HEK293 (cell line): ENCODE measurements around the gene EGFLAM.

Experiments used
- CTCF ChIA-PET: fragments of 350-600 bp; formaldehyde crosslinking; extraction: SDS; loops from one replicate; lab custom pipeline; 2021; ENCODE audit warnings: antibody characterized with exemption; lab: Yijun Ruan, JAX
- POLR2A ChIA-PET: fragments of 300-600 bp; formaldehyde crosslinking; extraction: SDS; loops from one replicate; lab custom pipeline; 2020; ENCODE audit warnings: antibody characterized with exemption, inconsistent platforms; lab: Yijun Ruan, JAX
- H3K27ac ChIP-seq: fragments of 200-500 bp; sonication (Bioruptor generic); 2 replicates; pipeline ENCODE4 v1.5.1; 2014; ENCODE audit warnings: low read depth, low read length, control low read depth, inconsistent platforms; ENCODE audit errors: extremely low read depth
- H3K36me3 ChIP-seq, 2 experiments: fragments of 200-500 bp in 1 of 2; sonication (Bioruptor generic) in 1 of 2; 1 replicate in 1 of 2; 2 replicates in 1 of 2; pipeline ENCODE4 v1.5.1; 2014 to 2017; ENCODE audit warnings: inconsistent platforms in 2 of 2, low read length in 2 of 2; ENCODE audit not compliant: control insufficient read depth in 2 of 2, insufficient read depth in 1 of 2
- H3K4me1 ChIP-seq: fragments of 200-500 bp; sonication (Bioruptor generic); 2 replicates; pipeline ENCODE4 v1.5.1; 2014; ENCODE audit warnings: mild to moderate bottlenecking, low read length, inconsistent platforms; ENCODE audit not compliant: control insufficient read depth, insufficient read depth
- H3K4me3 ChIP-seq: 2 replicates; pipeline ENCODE4 v1.5.1; 2011; ENCODE audit warnings: low read depth, mild to moderate bottlenecking, control low read depth, low read length, moderate library complexity
- H3K9me3 ChIP-seq: fragments of 200-500 bp; sonication (Bioruptor generic); 2 replicates; pipeline ENCODE4 v1.5.1; 2014; ENCODE audit warnings: low read depth, low read length, inconsistent platforms; ENCODE audit not compliant: control insufficient read depth, insufficient read depth
- EGR2 ChIP-seq: fragments of 450-650 bp; formaldehyde crosslinking; IDR thresholded peaks from 2 replicates; pipeline ENCODE4 v1.5.1; 2016; ENCODE audit warnings: low read depth, missing biosample characterization, missing genetic modification characterization
- KLF16 ChIP-seq: fragments of 450-650 bp; formaldehyde crosslinking; IDR thresholded peaks from 2 replicates; pipeline ENCODE4 v1.5.1; 2017; ENCODE audit warnings: missing biosample characterization, missing genetic modification characterization
- OVOL3 ChIP-seq: fragments of 450-650 bp; formaldehyde crosslinking; IDR thresholded peaks from 2 replicates; pipeline ENCODE4 v1.5.1; 2016; ENCODE audit warnings: missing biosample characterization, missing genetic modification characterization
- ZBTB6 ChIP-seq: fragments of 450-650 bp; formaldehyde crosslinking; IDR thresholded peaks from 2 replicates; pipeline ENCODE4 v1.5.1; 2017; ENCODE audit warnings: missing biosample characterization, missing genetic modification characterization
- ZFP37 ChIP-seq: fragments of 450-650 bp; formaldehyde crosslinking; IDR thresholded peaks from 2 replicates; pipeline ENCODE4 v1.5.1; 2016; ENCODE audit warnings: missing biosample characterization, missing genetic modification characterization
- ZIC2 ChIP-seq: fragments of 450-650 bp; formaldehyde crosslinking; IDR thresholded peaks from 2 replicates; pipeline ENCODE4 v1.5.1; 2016; ENCODE audit warnings: missing biosample characterization, missing genetic modification characterization
- ZNF16 ChIP-seq: fragments of 450-650 bp; formaldehyde crosslinking; IDR thresholded peaks from 2 replicates; pipeline ENCODE4 v1.5.1; 2016; ENCODE audit warnings: low read depth, missing biosample characterization, missing genetic modification characterization
- ZNF174 ChIP-seq: fragments of 450-650 bp; formaldehyde crosslinking; IDR thresholded peaks from 2 replicates; pipeline ENCODE4 v1.5.0; 2017; ENCODE audit warnings: missing biosample characterization, mild to moderate bottlenecking, missing genetic modification characterization
- ZNF202 ChIP-seq: fragments of 450-650 bp; formaldehyde crosslinking; IDR thresholded peaks from 2 replicates; pipeline ENCODE4 v1.5.1; 2016; ENCODE audit warnings: missing biosample characterization, missing genetic modification characterization, borderline replicate concordance
- ZNF280D ChIP-seq: fragments of 450-650 bp; formaldehyde crosslinking; IDR thresholded peaks from 2 replicates; pipeline ENCODE4 v1.5.1; 2016; ENCODE audit warnings: missing biosample characterization, missing genetic modification characterization
- ZNF394 ChIP-seq: fragments of 450-650 bp; formaldehyde crosslinking; IDR thresholded peaks from 2 replicates; pipeline ENCODE4 v1.5.1; 2016; ENCODE audit warnings: missing biosample characterization, missing genetic modification characterization, mild to moderate bottlenecking, moderate library complexity, borderline replicate concordance
- ZNF416 ChIP-seq: fragments of 450-650 bp; formaldehyde crosslinking; IDR thresholded peaks from 2 replicates; pipeline ENCODE4 v1.5.1; 2016; ENCODE audit warnings: missing biosample characterization, missing genetic modification characterization
- ZNF433 ChIP-seq: fragments of 450-650 bp; formaldehyde crosslinking; IDR thresholded peaks from 2 replicates; pipeline ENCODE4 v1.5.1; 2016; ENCODE audit warnings: missing biosample characterization, missing genetic modification characterization, low read depth
- ZNF514 ChIP-seq: fragments of 450-650 bp; formaldehyde crosslinking; IDR thresholded peaks from 2 replicates; pipeline ENCODE4 v1.5.1; 2016; ENCODE audit warnings: missing biosample characterization, missing genetic modification characterization
- ZNF521 ChIP-seq: fragments of 450-650 bp; formaldehyde crosslinking; IDR thresholded peaks from 2 replicates; pipeline ENCODE4 v1.5.1; 2017; ENCODE audit warnings: missing biosample characterization, mild to moderate bottlenecking, missing genetic modification characterization
- ZNF529 ChIP-seq: fragments of 450-650 bp; formaldehyde crosslinking; IDR thresholded peaks from 2 replicates; pipeline ENCODE4 v1.5.1; 2017; ENCODE audit warnings: missing genetic modification characterization, missing biosample characterization; ENCODE audit not compliant: insufficient replicate concordance
- ZNF555 ChIP-seq: fragments of 450-650 bp; formaldehyde crosslinking; conservative IDR thresholded peaks from 2 replicates; pipeline ENCODE4 v1.5.1; 2017; ENCODE audit warnings: missing biosample characterization, mild to moderate bottlenecking, missing genetic modification characterization, inconsistent platforms
- ZNF596 ChIP-seq: fragments of 450-650 bp; IDR thresholded peaks from 2 replicates; pipeline ENCODE4 v1.5.0; 2018; ENCODE audit warnings: missing biosample characterization, mild to moderate bottlenecking, missing genetic modification characterization, moderate library complexity
- ZNF621 ChIP-seq: fragments of 450-650 bp; formaldehyde crosslinking; IDR thresholded peaks from 2 replicates; pipeline ENCODE4 v1.5.1; 2017; ENCODE audit warnings: missing biosample characterization, missing genetic modification characterization
- ZNF639 ChIP-seq: fragments of 450-650 bp; formaldehyde crosslinking; IDR thresholded peaks from 2 replicates; pipeline ENCODE4 v1.5.1; 2016; ENCODE audit warnings: missing biosample characterization, missing genetic modification characterization
- ZNF645 ChIP-seq: fragments of 450-650 bp; formaldehyde crosslinking; IDR thresholded peaks from 2 replicates; pipeline ENCODE4; 2016; ENCODE audit warnings: missing biosample characterization, missing genetic modification characterization
- ZNF660 ChIP-seq: fragments of 450-650 bp; IDR thresholded peaks from 2 replicates; pipeline ENCODE4 v1.5.1; 2018; ENCODE audit warnings: missing biosample characterization, mild to moderate bottlenecking, missing genetic modification characterization
- ZNF664 ChIP-seq: fragments of 450-650 bp; formaldehyde crosslinking; IDR thresholded peaks from 2 replicates; pipeline ENCODE4 v1.5.1; 2016; ENCODE audit warnings: missing biosample characterization, missing genetic modification characterization
- ZNF677 ChIP-seq: fragments of 450-650 bp; IDR thresholded peaks from 2 replicates; pipeline ENCODE4 v1.5.0; 2018; ENCODE audit warnings: missing biosample characterization, mild to moderate bottlenecking, missing genetic modification characterization, moderate library complexity
- ZNF701 ChIP-seq: fragments of 450-650 bp; formaldehyde crosslinking; IDR thresholded peaks from 2 replicates; pipeline ENCODE4 v1.5.1; 2016; ENCODE audit warnings: missing biosample characterization, missing genetic modification characterization
- ZNF768 ChIP-seq: fragments of 450-650 bp; formaldehyde crosslinking; IDR thresholded peaks from 2 replicates; pipeline ENCODE4 v1.5.1; 2018; ENCODE audit warnings: missing biosample characterization, mild to moderate bottlenecking, missing genetic modification characterization
- ZNF785 ChIP-seq: fragments of 450-650 bp; formaldehyde crosslinking; IDR thresholded peaks from 2 replicates; pipeline ENCODE4 v1.5.1; 2016; ENCODE audit warnings: missing biosample characterization, missing genetic modification characterization
- ZSCAN18 ChIP-seq: fragments of 450-650 bp; formaldehyde crosslinking; IDR thresholded peaks from 2 replicates; pipeline ENCODE4 v1.5.1; 2016; ENCODE audit warnings: missing biosample characterization, missing genetic modification characterization

EGFLAM gene

DNA sequence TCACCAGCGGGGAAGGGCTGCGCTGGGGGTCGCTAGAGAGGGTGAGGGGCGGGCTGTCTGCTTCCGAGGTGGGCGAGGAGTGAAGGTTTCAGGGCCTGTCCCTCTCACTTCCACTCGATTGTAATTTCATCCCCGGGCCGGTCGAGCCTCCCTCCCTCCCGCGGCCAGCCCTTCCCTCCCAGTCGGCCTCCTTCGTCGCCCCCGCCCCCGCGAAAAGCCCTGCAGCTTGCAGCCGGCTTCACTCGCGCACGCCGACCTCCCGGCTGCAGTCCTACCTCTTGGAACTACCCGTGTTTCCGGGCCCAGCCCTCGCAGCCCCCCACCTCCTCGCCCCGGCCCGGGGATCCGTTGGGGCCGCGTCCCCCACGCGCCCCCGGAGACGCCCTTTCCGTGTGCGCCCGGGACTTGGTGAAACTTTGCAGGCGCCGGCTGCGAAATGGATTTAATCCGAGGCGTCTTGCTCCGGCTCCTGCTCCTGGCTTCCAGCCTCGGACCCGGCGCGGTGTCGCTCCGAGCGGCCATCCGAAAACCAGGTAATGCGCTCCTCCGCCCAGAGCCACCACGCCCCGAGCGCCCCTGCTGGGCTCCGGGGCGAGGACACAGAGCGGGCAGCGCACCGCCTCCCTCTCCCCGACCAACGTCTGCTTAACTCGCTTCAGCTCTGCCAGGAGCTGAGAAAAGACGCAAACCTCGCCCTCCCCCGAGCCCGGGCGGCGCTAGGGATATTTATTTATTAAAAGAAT, at the start of gene EGFLAM:
TSS of gene EGFLAM (plus strand) at position 241 of the 743 bp plus-strand sequence. CDS start at position 437, 196 bp downstream.
- Histone ChIP-seq H3K36me3 (no peaks in the 10 kb centered on the region), H3K9me3 (no peaks in the 10 kb centered on the region), H3K4me3 (peak within 1 kb of the TSS; percentile 66), H3K27ac (peak within 1 kb of the TSS; percentile 68; the same call in 1 of the 2 replicates), H3K4me1 (peaks cover 3% of the 10 kb centered on the region; the same call in 1 of the 2 replicates)
- ChIA-PET POLR2A (interaction anchor here (0.9 kb wide), 1 partner anchor 9 kb away, joined by 3 read pairs; no protein-coding TSS in a partner anchor), CTCF (interaction anchor here (2.3 kb wide), 1 partner anchor 10 kb away, joined by 16 read pairs; no protein-coding TSS in a partner anchor)
- TF ChIP-seq ZNF514 (tag by site-specific recombination) (no peak), EGR2 (peak; percentile 88), ZBTB6 (no peak), ZNF639 (tag by site-specific recombination) (no peak; the same call in 1 of the 2 replicates), ZNF701 (no peak), ZNF555 (no peak), ZFP37 (tag by site-specific recombination) (peak; percentile 70; the same call in 1 of the 2 replicates), ZNF645 (tag by site-specific recombination) (no peak), ZNF433 (tag by site-specific recombination) (no peak), ZNF16 (no peak), ZNF521 (tag by site-specific recombination) (no peak), ZIC2 (tag by site-specific recombination) (peak; percentile 62), KLF16 (peak; percentile 40; the same call in 1 of the 2 replicates), ZNF621 (tag by site-specific recombination) (no peak), ZNF664 (tag by site-specific recombination) (no peak), ZNF202 (tag by site-specific recombination) (no peak), ZNF677 (tag by site-specific recombination) (no peak), ZNF280D (tag by site-specific recombination) (no peak), ZSCAN18 (tag by site-specific recombination) (no peak), ZNF174 (tag by site-specific recombination) (no peak), OVOL3 (tag by site-specific recombination) (no peak; the same call in 1 of the 2 replicates), ZNF596 (tag by site-specific recombination) (no peak), ZNF529 (tag by site-specific recombination) (no peak), ZNF768 (tag by site-specific recombination) (no peak; the same call in 1 of the 2 replicates), ZNF660 (peak; percentile 28; the same call in 1 of the 2 replicates), ZNF394 (tag by site-specific recombination) (no peak), ZNF785 (tag by site-specific recombination) (no peak), ZNF416 (no peak)
